Kidney (tissue), 11 donors: Measurements from ENCODE around the gene TEX28. TPM values are rescaled to one million over a fixed set of nuclear protein-coding genes. Genes with fewer than 3 reads are reported as not detected.
"Not testable (repeated sequence)": the region's sequence is repeated elsewhere in the genome, so short reads cannot be mapped to it uniquely, and the experiment has no call there.

Experiments
- DNase-seq, 5 donors: peaks; one replicate each; pipeline ENCODE4 v3.0.0-alpha.2; 2013 to 2020
- FAIRE-seq: peaks from 2 replicates; lab custom pipeline; 2012; peaks lifted over from hg19 to GRCh38; lab: Jason Lieb, UNC
- H3K27ac ChIP-seq, 2 donors: one replicate each; pipeline ENCODE4 v1.7.0; 2013; ENCODE audit warnings: low read depth in 2 of 2, low read length in 2 of 2, inconsistent platforms in 1 of 2
- H3K27me3 ChIP-seq: one replicate; pipeline ENCODE4 v1.7.1; 2013; ENCODE audit warnings: low read length, inconsistent platforms; ENCODE audit not compliant: control insufficient read depth, insufficient read depth
- H3K36me3 ChIP-seq, 3 donors: one replicate each; pipeline versions ENCODE4 v1.7.0 to v1.7.1; 2013; ENCODE audit warnings: low read length in 3 of 3, control low read depth in 1 of 3, inconsistent platforms in 1 of 3; ENCODE audit not compliant: insufficient read depth in 3 of 3, control insufficient read depth in 2 of 3
- H3K4me1 ChIP-seq, 3 donors: one replicate each; pipeline versions ENCODE4 v1.7.0 to v1.7.1; 2013; ENCODE audit warnings: low read length in 3 of 3, inconsistent platforms in 1 of 3, low read depth in 1 of 3; ENCODE audit not compliant: control insufficient read depth in 2 of 3, insufficient read depth in 2 of 3
- H3K4me3 ChIP-seq, 3 donors: one replicate each; pipeline versions ENCODE4 v1.7.0 to v1.8.1; 2013; ENCODE audit warnings: low read length in 3 of 3, control low read depth in 1 of 3, inconsistent platforms in 1 of 3
- H3K9ac ChIP-seq, 3 donors: one replicate each; pipeline versions ENCODE4 v1.7.0 to v1.7.1; 2013; ENCODE audit warnings: low read length in 3 of 3, control low read depth in 1 of 3, inconsistent platforms in 1 of 3
- H3K9me3 ChIP-seq, 3 donors: one replicate each; pipeline versions ENCODE4 v1.7.0 to v1.7.1; 2013; ENCODE audit warnings: low read length in 3 of 3, control low read depth in 1 of 3, inconsistent platforms in 1 of 3; ENCODE audit not compliant: control insufficient read depth in 2 of 3, insufficient read depth in 1 of 3
- intact Hi-C: fragments of 100-400 bp; cut with DNase I; formaldehyde crosslinking; loops from one replicate; pipeline ENCODE4 v1.11.1; 2022
- polyA plus RNA-seq: library from polyadenylated mRNA; stranded (reverse); fragments of 350-450 nt; fragmentation: Illumina TruSeq; extraction: RNeasy Lipid Tissue Mini Kit (QIAGEN cat#74804); gene quantifications from one replicate; pipeline ENCODE4 v1.2.3, GENCODE V29; 2014; ENCODE audit warnings: low read depth, low replicate concordance; ENCODE audit not compliant: insufficient read depth
- total RNA-seq: library from RNA; stranded (reverse); fragmentation: NEBNext Ultra II Directional; extraction: Animal tissue kit (Norgen Biotek cat#: 25700); gene quantifications from one replicate; pipeline ENCODE4 v1.2.1, GENCODE V29; 2021
- donor health status: control.
- donor health status: control.
- donor health status: DM: yes; HTN: yes; CAD: no.
- donor health status: Normal renal cell carcinoma (clear cell type).

The TEX28 gene
- total and polyA plus RNA-seq, 2 donors from 2014 or later: not detected

GRCh38 chrX:154284489-154285338 lies 10.2 kb downstream of the TEX28 start:
- H3K36me3 ChIP-seq, intact Hi-C loops, H3K9me3 ChIP-seq: not testable (repeated sequence)

DNA sequence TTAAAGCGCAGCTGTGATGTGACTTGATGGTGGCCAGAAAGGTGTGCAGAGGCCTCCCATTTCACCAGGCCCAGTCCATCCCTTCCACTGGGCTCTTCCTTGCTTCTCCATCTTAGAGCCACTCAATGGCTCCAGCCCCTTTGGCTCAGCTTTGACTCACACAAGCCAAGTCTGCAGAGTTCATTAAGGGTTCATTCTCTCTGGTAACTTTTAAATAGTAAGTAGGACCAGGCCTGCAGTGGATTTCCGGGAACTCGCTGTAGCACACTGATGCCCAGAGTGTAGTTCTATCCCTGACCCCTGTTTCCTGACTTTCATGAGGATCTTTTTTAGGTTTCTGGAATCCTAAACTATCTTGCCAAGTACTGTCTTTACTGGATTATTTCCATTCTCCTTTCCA lies 25.7 kb downstream of the TEX28 start:
- FAIRE-seq, H3K9ac ChIP-seq, intact Hi-C loops, H3K4me1 ChIP-seq, DNase-seq, H3K27ac ChIP-seq, H3K9me3 ChIP-seq, H3K4me3 ChIP-seq, H3K27me3 ChIP-seq, H3K36me3 ChIP-seq: not testable (repeated sequence)

More at GRCh38 chrX:154284489-154285338, 10.2 kb downstream of the TEX28 start:
- H3K9ac ChIP-seq, H3K4me3 ChIP-seq, H3K27ac ChIP-seq, FAIRE-seq, DNase-seq, H3K27me3 ChIP-seq, H3K4me1 ChIP-seq: not testable (repeated sequence)

DNA sequence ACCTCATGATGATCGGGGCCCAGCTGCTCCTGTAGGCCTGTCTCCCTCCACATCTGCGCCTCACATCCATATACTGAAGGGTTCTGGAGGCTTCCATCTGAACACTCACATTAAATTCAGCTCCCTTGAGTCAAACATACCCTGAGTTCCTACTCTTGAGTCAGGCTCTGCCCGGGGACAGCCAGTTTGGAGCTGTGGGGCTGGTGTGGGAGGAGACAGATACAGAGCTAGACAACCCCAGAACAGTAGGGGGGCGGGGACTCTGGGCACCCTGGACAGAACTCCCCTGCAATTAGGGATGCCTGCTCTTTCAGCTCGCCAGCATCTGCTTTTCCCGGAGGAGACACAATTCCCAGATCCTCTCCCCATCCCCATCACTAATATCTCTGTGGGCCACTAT lies 31.9 kb downstream of the TEX28 start:
- DNase-seq, FAIRE-seq, H3K4me1 ChIP-seq, H3K27ac ChIP-seq, H3K27me3 ChIP-seq, H3K4me3 ChIP-seq, H3K9me3 ChIP-seq, H3K36me3 ChIP-seq, intact Hi-C loops, H3K9ac ChIP-seq: not testable (repeated sequence)

DNA sequence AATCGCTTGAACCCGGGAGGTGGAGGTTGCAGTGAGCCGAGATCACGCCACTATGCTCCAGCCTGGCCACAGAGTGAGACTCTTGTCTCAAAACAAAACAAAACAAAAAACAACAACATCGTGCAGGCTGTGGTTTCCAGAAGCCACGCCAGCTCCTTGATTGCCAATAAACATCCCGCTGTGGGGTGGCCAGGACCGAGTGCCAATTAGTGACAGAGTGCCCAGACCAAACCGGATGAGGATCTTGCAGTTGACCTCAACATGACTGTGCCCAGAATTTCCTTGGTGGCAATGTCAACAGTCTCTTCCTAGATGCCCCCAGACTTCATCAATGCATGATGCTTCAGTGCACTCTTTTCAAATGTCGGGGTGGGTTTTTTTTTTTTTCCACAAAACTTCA lies 36.2 kb downstream of the TEX28 start:
- H3K4me3 ChIP-seq, H3K9ac ChIP-seq, DNase-seq, H3K9me3 ChIP-seq, H3K27me3 ChIP-seq, H3K4me1 ChIP-seq, FAIRE-seq, intact Hi-C loops, H3K27ac ChIP-seq, H3K36me3 ChIP-seq: not testable (repeated sequence)

GRCh38 chrX:154257282-154257681 lies 37.6 kb downstream of the TEX28 start, which contains the start of gene OPN1MW3:
Gene OPN1MW3, plus strand, starts transcription at chrX:154257582. Its CDS starts 38 bp downstream, at chrX:154257620.
- intact Hi-C loops, H3K27ac ChIP-seq, H3K4me3 ChIP-seq, H3K4me1 ChIP-seq, H3K9ac ChIP-seq, H3K9me3 ChIP-seq, H3K27me3 ChIP-seq, FAIRE-seq, DNase-seq, H3K36me3 ChIP-seq: not testable (repeated sequence)

GRCh38 chrX:154248076-154248475 lies 46.8 kb downstream of the TEX28 start:
- FAIRE-seq, H3K27me3 ChIP-seq, H3K9me3 ChIP-seq, H3K36me3 ChIP-seq, H3K27ac ChIP-seq, H3K9ac ChIP-seq, DNase-seq, H3K4me3 ChIP-seq, intact Hi-C loops, H3K4me1 ChIP-seq: not testable (repeated sequence)

GRCh38 chrX:154247377-154248045 lies 47.4 kb downstream of the TEX28 start:
- H3K27me3 ChIP-seq, H3K36me3 ChIP-seq, H3K4me3 ChIP-seq, H3K9ac ChIP-seq, H3K9me3 ChIP-seq, H3K27ac ChIP-seq, H3K4me1 ChIP-seq, DNase-seq, intact Hi-C loops, FAIRE-seq: not testable (repeated sequence)

GRCh38 chrX:154239982-154240503 lies 54.9 kb downstream of the TEX28 start:
- H3K27me3 ChIP-seq: not testable (repeated sequence)
- DNase-seq: peak in 1 of 5 donors; percentile 15

More at GRCh38 chrX:154239982-154240503, 54.9 kb downstream of the TEX28 start:
- H3K4me1 ChIP-seq, H3K4me3 ChIP-seq, H3K36me3 ChIP-seq, H3K9me3 ChIP-seq, FAIRE-seq, H3K27ac ChIP-seq, H3K9ac ChIP-seq, intact Hi-C loops: not testable (repeated sequence)
